Ammon's horn (tissue), 1 donor: ENCODE measurements around the gene NUTF2.
A peak's percentile ranks its signal among the peaks of the same experiment; 100 is the strongest.
"Not testable (repeated sequence)": the region's sequence is repeated elsewhere in the genome, so short reads cannot be mapped to it uniquely, and the experiment has no call there.

Experiments
- DNase-seq: peaks from one replicate; pipeline ENCODE4 v3.0.0-alpha.2; 2016; ENCODE audit warnings: low spot score

The NUTF2 gene

GRCh38 chr16:67864044-67864443 is 17.3 kb downstream of the NUTF2 start:
- not testable (repeated sequence) for DNase-seq

- DNase-seq, result no peak
Measured at GRCh38 chr16:67864594-67864993, 17.9 kb downstream of the NUTF2 start.

GRCh38 chr16:67865318-67865717 is 18.6 kb downstream of the NUTF2 start:
- no peak for DNase-seq

GRCh38 chr16:67868290-67868689 is 21.6 kb downstream of the NUTF2 start:
- DNase-seq, result peak; percentile 37

GRCh38 chr16:67869653-67870052 is 22.9 kb downstream of the NUTF2 start:
- DNase-seq, result no peak

GRCh38 chr16:67871256-67871655 is 24.5 kb downstream of the NUTF2 start:
- no peak for DNase-seq

GRCh38 chr16:67872131-67872630 is 25.4 kb downstream of the NUTF2 start:
- DNase-seq, result no peak

GRCh38 chr16:67872631-67873434 is 26.1 kb downstream of the NUTF2 start, which contains the start of gene EDC4:
TSS of gene EDC4 (plus strand) at chr16:67873052. CDS start at chr16:67873262, 210 bp downstream.
- peak; percentile 68 for DNase-seq

- no peak for DNase-seq
Measured at GRCh38 chr16:67873435-67874370, 27.0 kb downstream of the NUTF2 start.

GRCh38 chr16:67874372-67874771 is 27.6 kb downstream of the NUTF2 start:
- DNase-seq, result no peak

- DNase-seq, result no peak
Measured at GRCh38 chr16:67877064-67877463, 30.3 kb downstream of the NUTF2 start.

GRCh38 chr16:67878232-67878631 is 31.5 kb downstream of the NUTF2 start:
- no peak for DNase-seq

- no peak for DNase-seq
Measured at GRCh38 chr16:67878846-67879245, 32.1 kb downstream of the NUTF2 start.

- DNase-seq, result no peak
Measured at GRCh38 chr16:67879462-67879861, 32.7 kb downstream of the NUTF2 start.

- DNase-seq, result no peak
Measured at GRCh38 chr16:67879936-67880335, 33.2 kb downstream of the NUTF2 start.

- no peak for DNase-seq
Measured at GRCh38 chr16:67880584-67880983, 33.9 kb downstream of the NUTF2 start.

GRCh38 chr16:67881621-67882161 is 35.0 kb downstream of the NUTF2 start:
- DNase-seq, result peak; percentile 82

- peak; percentile 93 for DNase-seq
Measured at GRCh38 chr16:67882374-67883145, 35.8 kb downstream of the NUTF2 start.

GRCh38 chr16:67883146-67883871 is 36.6 kb downstream of the NUTF2 start:
- DNase-seq, result no peak

GRCh38 chr16:67883872-67884261 is 37.1 kb downstream of the NUTF2 start:
- peak; percentile 45 for DNase-seq

- peak; percentile 97 for DNase-seq
Measured at GRCh38 chr16:67884684-67885083, 38.0 kb downstream of the NUTF2 start, which contains the start of gene NRN1L. TSS of gene NRN1L (plus strand) at chr16:67884885. CDS start at chr16:67884904, 19 bp downstream.
